MCF 10A (cell line): ENCODE measurements around the gene PHF14. TPM values are rescaled to one million over a fixed set of nuclear protein-coding genes. Genes with fewer than 3 reads are reported as not detected.
A peak's percentile ranks its signal among the peaks of the same experiment; 100 is the strongest.
"Not testable (repeated sequence)": the region's sequence is repeated elsewhere in the genome, so short reads cannot be mapped to it uniquely, and the experiment has no call there.

Source experiments
- BruUV-seq: library from RNA; stranded (reverse); fragments of 400-500 nt; replicated peaks from 2 replicates; lab custom pipeline; 2021; lab: Mats Ljungman, UMichigan
- CTCF ChIA-PET: fragments of 300-600 bp; sonication (Branson Sonifier 250); formaldehyde crosslinking; extraction: SDS; loops from one replicate; lab custom pipeline; 2021; ENCODE audit warnings: antibody characterized with exemption, inconsistent platforms; lab: Yijun Ruan, JAX
- POLR2A ChIA-PET: fragments of 300-600, 350-650 bp; sonication (Branson Sonifier 250); formaldehyde crosslinking; extraction: SDS; loops from one replicate; lab custom pipeline; 2020; ENCODE audit warnings: antibody characterized with exemption, inconsistent platforms; lab: Yijun Ruan, JAX
- DNase-seq: peaks from one replicate; pipeline ENCODE4 v3.0.0-alpha.2; 2018; ENCODE audit not compliant: unreplicated experiment
- H3K27ac Mint-ChIP-seq: one replicate; pipeline ENCODE4 v1.8.0; 2022; ENCODE audit warnings: mild to moderate bottlenecking, low read depth, mixed read lengths; ENCODE audit not compliant: unreplicated experiment
- H3K27me3 Mint-ChIP-seq: one replicate; pipeline ENCODE4 v1.8.0; 2022; ENCODE audit warnings: mixed read lengths; ENCODE audit not compliant: insufficient read depth, unreplicated experiment
- H3K36me3 Mint-ChIP-seq: one replicate; pipeline ENCODE4 v1.8.0; 2022; ENCODE audit warnings: mild to moderate bottlenecking, moderate library complexity, mixed read lengths; ENCODE audit not compliant: insufficient read depth, unreplicated experiment
- H3K4me1 Mint-ChIP-seq: one replicate; pipeline ENCODE4 v1.8.0; 2022; ENCODE audit warnings: mixed read lengths; ENCODE audit not compliant: insufficient read depth, unreplicated experiment
- H3K4me3 Mint-ChIP-seq: one replicate; pipeline ENCODE4 v1.8.0; 2022; ENCODE audit warnings: mild to moderate bottlenecking, moderate library complexity, mixed read lengths; ENCODE audit not compliant: unreplicated experiment
- H3K9me3 Mint-ChIP-seq: one replicate; pipeline ENCODE4 v1.8.0; 2022; ENCODE audit warnings: mixed read lengths; ENCODE audit not compliant: unreplicated experiment
- intact Hi-C: fragments of 100-400 bp; cut with micrococcal nuclease; formaldehyde crosslinking; loops from 2 replicates; pipeline ENCODE4 v1.14.1; 2022
- total RNA-seq: library from RNA; stranded (reverse); gene quantifications from 2 replicates; pipeline ENCODE4 v1.2.3, GENCODE V29; 2022
- TF ChIP-seq, protein P1 (sequence below): fragments of 200-600 bp; IDR thresholded peaks from one replicate; pipeline ENCODE4 v1.8.0; 2022; ENCODE audit warnings: antibody characterized with exemption, mild to moderate bottlenecking; ENCODE audit not compliant: unreplicated experiment

The PHF14 gene
- total RNA-seq, 1 experiment from 2014 or later = 39.6 TPM

DNA sequence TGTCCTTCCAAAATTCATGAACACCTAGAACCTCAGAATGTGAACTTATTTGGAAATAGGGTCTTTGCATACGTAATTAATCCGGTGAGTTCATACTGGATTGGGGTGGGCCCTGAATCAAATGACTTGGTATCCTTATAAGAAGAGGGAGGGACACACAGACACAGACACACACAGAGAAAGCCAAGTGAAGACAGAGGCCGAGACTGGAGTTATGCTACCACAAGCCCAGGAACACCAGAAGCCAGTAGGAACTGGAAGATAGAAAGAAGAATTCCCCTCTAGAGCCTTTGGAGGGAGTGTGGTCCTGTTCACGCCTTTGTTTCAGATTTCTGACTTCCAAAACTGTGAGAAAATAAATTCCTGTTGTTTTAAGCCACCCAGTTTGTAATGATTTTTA lies 17.1 kb upstream of the PHF14 start:
- DNase-seq = no peak
- TF ChIP-seq, protein P1, sequence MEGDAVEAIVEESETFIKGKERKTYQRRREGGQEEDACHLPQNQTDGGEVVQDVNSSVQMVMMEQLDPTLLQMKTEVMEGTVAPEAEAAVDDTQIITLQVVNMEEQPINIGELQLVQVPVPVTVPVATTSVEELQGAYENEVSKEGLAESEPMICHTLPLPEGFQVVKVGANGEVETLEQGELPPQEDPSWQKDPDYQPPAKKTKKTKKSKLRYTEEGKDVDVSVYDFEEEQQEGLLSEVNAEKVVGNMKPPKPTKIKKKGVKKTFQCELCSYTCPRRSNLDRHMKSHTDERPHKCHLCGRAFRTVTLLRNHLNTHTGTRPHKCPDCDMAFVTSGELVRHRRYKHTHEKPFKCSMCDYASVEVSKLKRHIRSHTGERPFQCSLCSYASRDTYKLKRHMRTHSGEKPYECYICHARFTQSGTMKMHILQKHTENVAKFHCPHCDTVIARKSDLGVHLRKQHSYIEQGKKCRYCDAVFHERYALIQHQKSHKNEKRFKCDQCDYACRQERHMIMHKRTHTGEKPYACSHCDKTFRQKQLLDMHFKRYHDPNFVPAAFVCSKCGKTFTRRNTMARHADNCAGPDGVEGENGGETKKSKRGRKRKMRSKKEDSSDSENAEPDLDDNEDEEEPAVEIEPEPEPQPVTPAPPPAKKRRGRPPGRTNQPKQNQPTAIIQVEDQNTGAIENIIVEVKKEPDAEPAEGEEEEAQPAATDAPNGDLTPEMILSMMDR = no peak
- intact Hi-C loops = no loop called here
- no TSS peak for BruUV-seq
- CTCF ChIA-PET = interaction anchor here (1.0 kb wide), 1 partner anchor 15 kb away, joined by 4 read pairs; no protein-coding TSS in a partner anchor
- no peaks in the 10 kb centered on the region for H3K27me3 Mint-ChIP-seq
- H3K36me3 Mint-ChIP-seq = no peaks in the 10 kb centered on the region
- POLR2A ChIA-PET = interaction anchor here (1.0 kb wide), 1 partner anchor 17 kb away, joined by 3 read pairs; a partner anchor contains a TSS
- H3K4me1 Mint-ChIP-seq = no peaks in the 10 kb centered on the region
- no peak overlapping the region for H3K4me3 Mint-ChIP-seq
- no peak overlapping the region for H3K27ac Mint-ChIP-seq
- no peaks in the 10 kb centered on the region for H3K9me3 Mint-ChIP-seq

DNA sequence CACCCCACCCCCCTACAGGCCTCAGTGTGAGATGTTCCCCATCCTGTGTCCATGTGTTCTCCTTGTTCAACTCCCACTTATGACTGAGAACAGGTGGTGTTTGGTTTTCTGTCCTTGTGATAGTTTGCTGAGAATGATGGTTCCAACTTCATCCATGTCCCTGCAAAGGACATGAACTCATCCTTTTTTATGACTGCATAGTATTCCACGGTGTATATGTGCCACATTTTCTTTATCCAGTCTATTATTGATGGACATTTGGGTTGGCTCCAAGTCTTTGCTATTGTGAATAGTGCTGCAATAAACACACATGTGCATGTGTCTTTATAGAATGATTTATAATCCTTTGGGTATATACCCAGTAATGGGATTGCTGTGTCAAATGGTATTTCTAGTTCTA lies 13.4 kb upstream of the PHF14 start:
- H3K4me1 Mint-ChIP-seq, intact Hi-C loops, BruUV-seq, CTCF ChIA-PET, H3K9me3 Mint-ChIP-seq, H3K27ac Mint-ChIP-seq, H3K36me3 Mint-ChIP-seq, DNase-seq, H3K4me3 Mint-ChIP-seq: not testable (repeated sequence)
- POLR2A ChIA-PET = interaction anchor here (1.1 kb wide), 1 partner anchor 19 kb away, joined by 3 read pairs; no protein-coding TSS in a partner anchor
- peaks cover 29% of the 10 kb centered on the region for H3K27me3 Mint-ChIP-seq

DNA sequence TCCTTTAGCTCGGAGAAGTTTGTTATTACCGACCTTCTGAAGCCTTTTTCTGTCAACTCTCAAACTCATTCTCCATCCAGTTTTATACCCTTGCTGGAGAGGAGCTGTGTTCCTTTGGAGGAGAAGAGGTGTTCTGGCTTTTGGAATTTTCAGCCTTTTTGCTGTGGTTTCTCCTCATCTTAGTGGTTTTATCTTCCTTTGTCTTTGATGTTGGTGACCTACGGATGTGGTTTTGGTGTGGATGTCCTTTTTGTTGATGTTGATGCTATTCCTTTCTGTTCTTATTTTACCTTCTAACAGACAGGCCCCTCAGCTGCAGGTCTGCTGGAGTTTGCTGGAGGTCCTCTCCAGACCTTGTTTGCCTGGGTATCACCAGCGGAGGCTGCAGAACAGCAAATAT lies 8.7 kb upstream of the PHF14 start:
- peaks cover 29% of the 10 kb centered on the region for H3K27me3 Mint-ChIP-seq
- H3K9me3 Mint-ChIP-seq, H3K27ac Mint-ChIP-seq, H3K36me3 Mint-ChIP-seq, H3K4me1 Mint-ChIP-seq, BruUV-seq, DNase-seq, intact Hi-C loops, H3K4me3 Mint-ChIP-seq, CTCF ChIA-PET: not testable (repeated sequence)
- POLR2A ChIA-PET = interaction anchor here (1.1 kb wide), 1 partner anchor 24 kb away, joined by 3 read pairs; no protein-coding TSS in a partner anchor

DNA sequence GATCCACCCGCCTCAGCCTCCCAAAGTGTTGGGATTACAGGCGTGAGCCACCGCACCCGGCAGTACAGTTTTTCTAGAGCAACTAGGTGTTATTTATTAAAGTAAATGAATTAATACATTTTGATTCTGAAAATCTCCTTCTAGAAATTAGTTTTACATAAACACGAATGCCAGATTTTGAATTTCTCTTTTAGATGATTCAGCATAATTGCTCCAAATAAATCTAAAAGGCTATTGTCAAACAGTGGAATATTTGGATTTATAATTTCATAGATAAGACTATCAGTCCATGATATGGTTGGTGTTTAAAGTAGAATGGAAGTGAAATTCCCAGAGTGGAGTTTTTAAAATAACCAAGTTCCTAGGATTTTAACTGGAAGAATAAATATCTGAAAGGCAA lies 1.5 kb upstream of the PHF14 start:
- Mint-ChIP-seq H3K27ac (no peak overlapping the region), H3K9me3 (no peaks in the 10 kb centered on the region), H3K4me1 (peaks cover 6% of the 10 kb centered on the region), H3K4me3 (peak overlapping the region; percentile 80), H3K27me3 (no peaks in the 10 kb centered on the region), H3K36me3 (peaks cover 14% of the 10 kb centered on the region)
- TF ChIP-seq, protein P1 = no peak
- CTCF ChIA-PET = no interaction called here
- BruUV-seq = no TSS peak
- DNase-seq = no peak
- POLR2A ChIA-PET = interaction anchor here (1.8 kb wide), 1 partner anchor 32 kb away, joined by 13 read pairs; a partner anchor contains a TSS
- intact Hi-C loops = no loop called here
